ENCODE data around the gene WDR62.

WDR62 gene

GRCh38 chr19:36079389-36079945 is 24.8 kb downstream of the WDR62 start:
- DNase-seq (ENCODE audit: low read depth in 2 of 2): no peak

DNA sequence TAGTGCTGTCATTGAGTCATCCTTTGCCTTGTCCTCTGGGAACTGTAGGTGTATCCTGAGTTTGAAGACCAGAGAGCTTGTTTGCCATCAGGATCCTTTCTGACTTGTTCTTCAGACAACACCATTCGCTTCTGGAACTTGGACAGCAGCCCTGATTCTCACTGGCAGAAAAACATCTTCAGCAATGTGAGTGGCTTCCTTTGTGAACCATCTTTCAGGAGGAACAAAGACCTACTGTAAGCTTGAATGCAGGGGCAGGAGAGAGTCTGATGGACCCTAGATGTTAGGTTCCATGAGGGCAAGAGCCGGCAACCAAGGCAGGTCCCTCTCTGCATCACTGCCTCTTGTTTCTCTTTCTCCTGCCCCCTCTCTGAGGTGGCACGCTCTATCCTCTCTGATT is 26.7 kb downstream of the WDR62 start:
- no peak for DNase-seq (ENCODE audit: low read depth in 2 of 2)

GRCh38 chr19:36081894-36082293 is 27.2 kb downstream of the WDR62 start:
- DNase-seq (ENCODE audit: low read depth in 2 of 2): no peak

DNA sequence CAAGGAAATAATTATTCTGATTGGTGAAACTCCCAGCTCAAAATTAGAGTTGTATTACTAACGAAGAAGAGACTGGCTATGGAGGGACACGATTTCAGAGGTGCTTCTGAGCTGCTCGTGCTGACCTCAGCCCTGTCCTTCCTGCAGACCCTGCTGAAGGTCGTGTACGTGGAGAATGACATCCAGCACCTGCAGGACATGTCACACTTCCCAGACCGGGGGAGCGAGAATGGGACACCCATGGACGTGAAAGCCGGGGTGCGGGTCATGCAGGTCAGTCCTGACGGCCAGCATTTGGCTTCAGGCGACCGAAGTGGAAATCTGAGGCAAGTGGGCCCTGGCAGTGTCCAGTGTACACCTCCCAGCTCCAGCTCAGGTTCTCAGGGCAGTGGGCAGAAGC is 28.2 kb downstream of the WDR62 start:
- DNase-seq (ENCODE audit: low read depth in 2 of 2): no peak

- no peak for DNase-seq (ENCODE audit: low read depth in 2 of 2)
Measured at GRCh38 chr19:36084231-36085009, 29.7 kb downstream of the WDR62 start.

GRCh38 chr19:36086326-36086725 is 31.6 kb downstream of the WDR62 start:
- no peak for DNase-seq (ENCODE audit: low read depth in 2 of 2)

DNA sequence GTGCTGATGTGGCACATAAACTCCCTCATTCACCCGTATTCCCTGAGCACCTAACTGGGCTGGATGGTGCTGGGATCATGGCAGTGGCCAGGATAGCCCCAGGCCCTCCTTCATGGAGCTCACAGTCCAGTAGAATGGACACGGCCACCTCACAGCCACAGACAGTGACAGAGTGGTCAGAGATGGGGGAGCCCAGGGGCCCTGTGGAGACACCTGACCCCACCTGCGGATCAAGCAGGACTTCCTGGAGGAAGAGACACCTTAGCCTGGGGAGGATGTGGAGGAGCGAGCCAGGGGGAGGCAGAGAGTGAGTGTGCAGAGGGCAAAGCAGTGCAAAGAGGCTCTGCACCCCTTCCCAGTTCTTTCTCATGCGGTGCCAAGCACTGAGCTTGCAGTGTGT is 35.1 kb downstream of the WDR62 start:
- no peak for DNase-seq (ENCODE audit: low read depth in 2 of 2)

GRCh38 chr19:36090910-36091695 is 36.4 kb downstream of the WDR62 start:
- DNase-seq (ENCODE audit: low read depth in 2 of 2): no peak

DNA sequence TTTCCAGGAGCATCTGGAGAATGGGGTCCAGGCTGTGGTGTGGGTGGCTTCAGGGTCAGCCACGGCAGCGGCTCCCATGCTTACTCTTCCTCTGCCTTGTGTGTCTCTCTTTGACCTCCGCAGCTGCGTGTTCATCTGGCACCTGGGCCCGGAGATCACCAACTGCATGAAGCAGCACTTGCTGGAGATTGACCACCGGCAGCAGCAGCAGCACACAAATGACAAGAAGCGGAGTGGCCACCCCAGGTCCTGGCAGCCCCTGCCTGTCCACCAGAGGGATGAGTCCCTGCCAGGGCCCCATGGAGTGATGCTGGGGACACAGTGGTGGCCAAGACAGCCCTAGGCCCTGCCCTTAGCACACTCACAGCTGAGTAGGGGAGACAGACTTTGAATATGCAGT is 37.9 kb downstream of the WDR62 start:
- no peak for DNase-seq (ENCODE audit: low read depth in 2 of 2)

- DNase-seq (ENCODE audit: low read depth in 2 of 2): no peak
Measured at GRCh38 chr19:36093146-36093662, 38.5 kb downstream of the WDR62 start.

DNA sequence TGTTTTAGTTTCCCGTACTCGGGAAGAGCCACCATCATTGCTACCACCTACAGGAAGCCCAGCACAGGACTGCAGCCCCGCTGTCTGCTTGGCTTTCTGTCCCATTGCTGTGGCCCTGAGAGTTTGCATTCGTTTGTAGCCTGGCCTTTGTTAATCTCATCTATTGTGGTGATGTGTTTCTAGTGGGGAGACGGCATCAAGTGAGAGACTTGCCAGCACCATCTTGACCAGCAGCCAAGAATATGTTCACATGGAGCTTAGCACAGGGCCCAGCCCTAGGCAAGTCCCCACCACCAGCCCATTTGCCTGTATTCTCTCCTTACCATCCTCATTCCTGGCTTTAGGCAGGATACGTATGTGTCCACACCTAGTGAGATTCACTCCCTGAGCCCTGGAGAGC is 39.0 kb downstream of the WDR62 start:
- no peak for DNase-seq (ENCODE audit: low read depth in 2 of 2)

DNA sequence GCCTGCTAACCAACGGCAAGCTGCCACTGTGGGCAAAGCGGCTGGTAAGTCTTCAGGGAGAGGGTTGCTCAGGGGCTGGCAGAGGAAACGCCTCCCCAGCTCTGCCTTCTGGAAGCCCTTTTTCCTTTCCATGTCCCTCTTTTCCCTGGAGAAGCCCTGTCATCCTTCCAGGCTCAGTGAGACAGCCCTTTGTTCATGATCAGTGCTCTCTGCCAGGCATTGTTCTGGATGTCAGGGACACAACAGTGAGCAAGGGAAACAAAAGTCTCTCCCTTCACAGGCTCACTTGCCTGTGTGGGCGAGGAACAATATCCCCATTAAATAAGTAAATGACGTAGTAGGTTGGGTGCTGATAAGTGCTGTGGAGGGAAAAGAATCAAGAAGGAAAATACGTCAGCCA is 42.3 kb downstream of the WDR62 start:
- DNase-seq (ENCODE audit: low read depth in 2 of 2): no peak

GRCh38 chr19:36099166-36099785 is 44.6 kb downstream of the WDR62 start:
- DNase-seq (ENCODE audit: low read depth in 2 of 2): no peak

- DNase-seq (ENCODE audit: low read depth in 2 of 2): no peak
Measured at GRCh38 chr19:36100476-36100875, 45.8 kb downstream of the WDR62 start.

DNA sequence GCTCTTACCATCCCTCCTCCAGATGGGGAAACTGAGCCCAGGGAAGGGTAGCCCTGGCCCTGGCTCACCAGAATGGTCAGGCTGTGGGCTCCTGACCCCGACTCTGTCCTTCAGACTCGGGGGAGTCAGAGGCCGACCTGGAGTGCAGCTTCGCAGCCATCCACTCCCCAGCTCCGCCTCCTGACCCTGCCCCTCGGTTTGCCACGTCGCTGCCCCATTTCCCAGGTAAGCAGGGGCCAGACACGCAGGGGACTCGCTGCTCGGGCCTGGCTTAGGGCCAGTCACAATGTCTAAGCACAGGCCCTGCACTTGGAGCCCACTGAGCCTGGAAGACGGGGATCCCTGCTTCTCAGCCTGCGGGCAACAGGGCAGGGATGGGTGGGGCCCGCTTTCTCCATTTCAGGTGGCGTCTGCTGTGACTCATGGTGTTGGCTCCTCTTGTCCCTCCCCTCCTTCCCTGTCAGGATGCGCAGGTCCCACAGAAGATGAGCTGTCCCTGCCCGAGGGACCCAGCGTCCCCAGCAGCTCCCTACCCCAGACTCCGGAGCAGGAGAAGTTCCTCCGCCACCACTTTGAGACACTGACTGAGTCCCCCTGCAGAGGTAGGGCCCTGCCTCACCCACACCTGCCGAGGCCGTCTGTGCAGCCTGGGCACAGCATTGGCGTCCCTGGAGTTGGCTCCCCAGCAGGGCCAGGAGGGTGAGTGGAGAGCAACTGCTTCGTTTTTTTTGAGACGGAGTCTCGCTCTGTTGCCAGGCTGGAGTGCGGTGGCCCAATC is 47.0 kb downstream of the WDR62 start:
- no peak for DNase-seq (ENCODE audit: low read depth in 2 of 2)

DNA sequence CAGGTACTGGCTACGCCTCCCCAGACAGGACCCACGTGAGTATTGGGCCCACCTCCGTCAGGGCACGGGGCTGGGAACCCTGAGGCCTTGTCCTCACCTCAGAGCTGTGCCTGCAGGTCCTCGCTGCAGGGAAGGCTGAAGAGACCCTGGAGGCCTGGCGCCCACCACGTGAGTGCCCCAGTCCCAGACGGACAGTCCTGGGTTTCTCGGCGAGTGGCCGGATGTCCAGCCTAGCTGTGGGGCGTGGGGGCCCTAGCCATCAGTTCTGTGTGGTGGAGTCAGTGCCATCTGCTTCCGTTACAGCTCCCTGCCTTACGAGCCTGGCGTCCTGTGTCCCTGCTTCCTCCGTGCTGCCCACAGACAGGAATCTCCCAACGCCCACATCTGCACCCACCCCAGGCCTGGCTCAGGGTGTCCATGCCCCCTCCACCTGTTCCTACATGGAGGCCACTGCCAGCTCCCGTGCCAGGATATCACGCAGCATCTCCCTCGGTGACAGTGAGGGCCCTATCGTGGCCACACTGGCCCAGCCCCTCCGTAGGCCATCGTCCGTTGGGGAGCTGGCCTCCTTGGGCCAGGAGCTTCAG is 48.4 kb downstream of the WDR62 start:
- DNase-seq (ENCODE audit: low read depth in 2 of 2): no peak

- no peak for DNase-seq (ENCODE audit: low read depth in 2 of 2)
Measured at GRCh38 chr19:36103842-36104552, 49.3 kb downstream of the WDR62 start.

- DNase-seq (ENCODE audit: low read depth in 2 of 2): no peak
Measured at GRCh38 chr19:36106441-36106840, 51.7 kb downstream of the WDR62 start.

- DNase-seq (ENCODE audit: low read depth in 2 of 2): no peak
Measured at GRCh38 chr19:36106991-36107390, 52.3 kb downstream of the WDR62 start.

DNA sequence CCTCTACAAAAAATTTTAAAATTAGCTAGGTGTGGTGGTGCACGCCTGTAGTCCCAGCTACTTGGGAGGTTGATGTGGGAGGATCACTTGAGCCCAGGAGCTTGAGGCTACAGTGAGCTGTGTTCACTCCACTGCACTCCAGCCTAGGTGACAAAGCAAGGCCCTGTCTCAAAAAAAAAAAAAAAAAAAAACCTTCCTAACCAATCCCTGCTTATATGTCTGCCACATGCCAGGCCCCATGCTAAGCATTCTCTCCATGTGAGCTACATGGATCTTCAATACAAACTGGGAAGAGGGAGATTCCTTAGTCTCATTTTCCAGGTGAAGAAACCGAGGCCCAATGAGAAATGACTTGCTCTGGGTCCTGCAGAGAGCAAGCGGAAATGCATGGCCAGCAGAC is 54.0 kb downstream of the WDR62 start:
- DNase-seq (ENCODE audit: low read depth in 2 of 2): no peak
